ENCODE data around the gene ATG16L2.
A peak's percentile ranks its signal among the peaks of the same experiment; 100 is the strongest.

ATG16L2 gene

DNA sequence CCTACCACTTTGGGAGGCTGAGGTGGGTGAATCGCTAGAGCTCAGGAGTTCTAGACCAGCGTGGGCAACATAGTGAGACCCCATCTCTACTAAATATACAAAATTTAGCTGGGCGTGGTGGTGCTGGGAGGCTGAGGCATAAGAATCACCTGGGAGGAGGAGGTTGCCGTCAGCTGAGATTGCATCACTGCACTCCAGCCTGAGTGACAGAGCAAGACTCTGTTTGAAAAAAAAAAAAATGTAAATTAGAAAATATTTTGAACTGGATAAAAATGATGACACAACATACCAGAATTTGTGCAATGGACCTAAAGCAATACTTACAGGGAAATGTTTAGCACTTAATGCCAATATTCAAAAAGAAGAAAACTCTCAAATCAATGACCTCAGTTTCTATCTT is 46.4 kb downstream of the ATG16L2 start (continued):
- TF ChIP-seq CSRNP3 (CRISPR knock-in tag; IDR thresholded peaks at IDR 0.05) (no peak), RARB (CRISPR knock-in tag; IDR thresholded peaks at IDR 0.05) (no peak), ARNTL (CRISPR knock-in tag; IDR thresholded peaks at IDR 0.05; ENCODE audit: borderline replicate concordance, low read depth) (no peak), BACH2 (CRISPR knock-in tag; IDR thresholded peaks at IDR 0.05; ENCODE audit: borderline replicate concordance) (no peak), ZNF8 (CRISPR knock-in tag; IDR thresholded peaks at IDR 0.05) (no peak), TCF4 (CRISPR knock-in tag; IDR thresholded peaks at IDR 0.05; ENCODE audit: borderline replicate concordance) (no peak), ISL1 (CRISPR knock-in tag; IDR thresholded peaks at IDR 0.05) (no peak)

GRCh38 chr11:72863091-72863490 is 48.9 kb downstream of the ATG16L2 start:
- ATAC-seq: no peak
- TF ChIP-seq ZNF565 (CRISPR knock-in tag; conservative IDR thresholded peaks at IDR 0.05; ENCODE audit: low read depth) (no peak), TCF4 (CRISPR knock-in tag; IDR thresholded peaks at IDR 0.05; ENCODE audit: borderline replicate concordance) (no peak), OSR1 (CRISPR knock-in tag; IDR thresholded peaks at IDR 0.05) (no peak)

DNA sequence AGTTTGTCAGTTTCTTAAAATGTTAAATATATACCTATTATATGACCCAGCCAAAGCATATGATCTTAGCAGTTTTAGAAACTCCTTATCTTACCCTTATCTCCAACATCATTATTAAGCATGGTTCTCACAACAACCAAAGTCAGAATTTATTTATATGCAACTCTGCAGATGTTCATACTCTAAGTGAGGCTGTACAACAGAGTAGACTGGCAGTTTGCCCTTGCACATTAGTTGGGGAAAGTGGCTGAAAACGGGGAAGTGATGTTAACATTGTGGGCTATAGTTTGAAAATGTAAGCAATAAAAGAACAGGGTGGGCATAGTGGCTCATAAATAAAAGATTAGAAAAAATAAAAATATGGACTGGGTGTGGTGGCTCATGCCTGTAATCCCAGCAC is 49.7 kb downstream of the ATG16L2 start:
- ATAC-seq: peak; percentile 18; the same call in 2 of the 3 replicates
- TF ChIP-seq ISL1 (CRISPR knock-in tag; IDR thresholded peaks at IDR 0.05): no peak
- TF ChIP-seq SNAI2 (CRISPR knock-in tag; IDR thresholded peaks at IDR 0.05): no peak
- TF ChIP-seq ESRRG (CRISPR knock-in tag; IDR thresholded peaks at IDR 0.05): no peak
- no peak for TF ChIP-seq ARNTL (CRISPR knock-in tag; IDR thresholded peaks at IDR 0.05; ENCODE audit: borderline replicate concordance, low read depth)
- TF ChIP-seq TCF4 (CRISPR knock-in tag; IDR thresholded peaks at IDR 0.05; ENCODE audit: borderline replicate concordance): no peak
- TF ChIP-seq ZNF70 (CRISPR knock-in tag; IDR thresholded peaks at IDR 0.05): no peak
- no peak for TF ChIP-seq GLIS3 (CRISPR knock-in tag; IDR thresholded peaks at IDR 0.05)
- TF ChIP-seq BACH2 (CRISPR knock-in tag; IDR thresholded peaks at IDR 0.05; ENCODE audit: borderline replicate concordance): no peak
- no peak for TF ChIP-seq CSRNP3 (CRISPR knock-in tag; IDR thresholded peaks at IDR 0.05)
- TF ChIP-seq OSR1 (CRISPR knock-in tag; IDR thresholded peaks at IDR 0.05): no peak
- no peak for TF ChIP-seq TSHZ2 (CRISPR knock-in tag; IDR thresholded peaks at IDR 0.05)
- TF ChIP-seq RARB (CRISPR knock-in tag; IDR thresholded peaks at IDR 0.05): no peak
- TF ChIP-seq ZFP30 (CRISPR knock-in tag; IDR thresholded peaks at IDR 0.05): no peak
- TF ChIP-seq ZNF8 (CRISPR knock-in tag; IDR thresholded peaks at IDR 0.05): no peak
- TF ChIP-seq CSDC2 (CRISPR knock-in tag; IDR thresholded peaks at IDR 0.05): no peak

DNA sequence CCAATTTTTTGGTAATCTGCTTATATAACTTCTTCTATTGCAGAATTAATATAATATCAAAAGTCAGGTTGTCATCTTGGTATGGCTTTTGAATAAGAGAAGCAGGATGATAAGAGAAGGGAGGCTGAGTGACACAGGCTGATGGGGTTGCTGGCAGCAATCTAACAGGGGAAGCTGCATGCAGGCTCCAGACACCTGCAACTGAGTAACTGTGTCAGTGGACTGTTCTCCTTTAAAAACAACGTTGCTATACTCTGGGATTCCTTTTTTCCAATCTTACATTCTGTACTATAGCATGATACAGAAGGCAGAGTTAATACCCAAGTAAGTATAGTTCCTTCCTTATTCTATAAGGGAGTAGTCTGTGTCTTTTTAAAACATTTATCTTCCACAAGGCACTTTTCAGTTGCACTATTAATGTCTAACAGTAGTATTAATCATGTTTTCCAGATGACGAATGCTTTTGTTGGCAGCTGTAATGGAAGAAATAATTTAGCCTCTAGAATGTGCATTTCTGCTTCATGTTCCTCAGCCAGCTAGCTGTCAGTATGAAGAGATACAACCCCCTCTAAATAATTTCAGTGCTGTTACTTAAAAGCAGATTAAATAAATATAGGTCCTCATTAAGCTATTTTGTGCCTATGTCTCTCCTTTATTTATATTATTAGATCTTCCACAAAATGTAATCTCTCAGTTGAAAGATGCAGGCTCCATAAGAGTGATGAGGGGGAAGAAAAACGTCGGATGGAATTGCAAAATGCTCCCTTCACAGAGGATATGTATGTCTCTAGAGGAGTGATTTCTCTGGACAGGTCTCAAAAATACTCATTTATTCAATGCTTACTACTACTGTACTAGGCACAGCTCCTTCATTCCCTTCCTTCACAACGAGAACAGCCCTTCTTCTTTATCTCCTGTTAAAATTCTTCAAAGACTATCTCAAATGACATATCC is 50.8 kb downstream of the ATG16L2 start:
- ATAC-seq: peak; percentile 81
- TF ChIP-seq POU6F1 (CRISPR knock-in tag; IDR thresholded peaks at IDR 0.05; ENCODE audit: borderline replicate concordance, low read depth) (peak; percentile 56; the same call in 1 of the 2 replicates), ZNF70 (CRISPR knock-in tag; IDR thresholded peaks at IDR 0.05) (no peak), SNAI2 (CRISPR knock-in tag; IDR thresholded peaks at IDR 0.05) (0 out of 2 replicates have a peak, but pooled peaks have one; percentile 50), BACH2 (CRISPR knock-in tag; IDR thresholded peaks at IDR 0.05; ENCODE audit: borderline replicate concordance) (no peak), ESRRG (CRISPR knock-in tag; IDR thresholded peaks at IDR 0.05) (no peak), ZFP30 (CRISPR knock-in tag; IDR thresholded peaks at IDR 0.05) (no peak), ISL1 (CRISPR knock-in tag; IDR thresholded peaks at IDR 0.05) (peak; percentile 97), CREB5 (CRISPR knock-in tag; IDR thresholded peaks at IDR 0.05; ENCODE audit: low read depth) (peak; percentile 72; the same call in 1 of the 2 replicates), ZNF8 (CRISPR knock-in tag; IDR thresholded peaks at IDR 0.05) (no peak), ZC3H10 (CRISPR knock-in tag; IDR thresholded peaks at IDR 0.05) (no peak), RARB (CRISPR knock-in tag; IDR thresholded peaks at IDR 0.05) (no peak), ARNTL (CRISPR knock-in tag; IDR thresholded peaks at IDR 0.05; ENCODE audit: borderline replicate concordance, low read depth) (no peak), PPARA (CRISPR knock-in tag; IDR thresholded peaks at IDR 0.05; ENCODE audit: borderline replicate concordance) (no peak), TOX (CRISPR knock-in tag; IDR thresholded peaks at IDR 0.05; ENCODE audit: borderline replicate concordance) (no peak), TSHZ2 (CRISPR knock-in tag; IDR thresholded peaks at IDR 0.05) (no peak)
